DOHH2 (cell line): ENCODE results near the gene ZNF48.
"Not testable (repeated sequence)": the region's sequence is repeated elsewhere in the genome, so short reads cannot be mapped to it uniquely, and the experiment has no call there.

Experiments
- CTCF ChIP-seq: fragments of 200-600 bp; sonication (generic); IDR thresholded peaks from one replicate; pipeline ENCODE4 v1.5.1; 2014; ENCODE audit warnings: antibody characterized with exemption, mild to moderate bottlenecking, low read depth, low read length; ENCODE audit not compliant: poor library complexity, severe bottlenecking
- EZH2phosphoT487 ChIP-seq: fragments of 200-600 bp; sonication (generic); IDR thresholded peaks from 2 replicates; pipeline ENCODE4 v1.6.1; 2017; ENCODE audit warnings: borderline replicate concordance, mild to moderate bottlenecking, antibody characterized with exemption, low read length, moderate library complexity, mixed read lengths

GRCh38 chr16:30396627-30397026, 1.4 kb downstream of the ZNF48 start:
- TF ChIP-seq CTCF, EZH2phosphoT487: not testable (repeated sequence)
